ENCODE measurements around the gene SAA1.

DNA sequence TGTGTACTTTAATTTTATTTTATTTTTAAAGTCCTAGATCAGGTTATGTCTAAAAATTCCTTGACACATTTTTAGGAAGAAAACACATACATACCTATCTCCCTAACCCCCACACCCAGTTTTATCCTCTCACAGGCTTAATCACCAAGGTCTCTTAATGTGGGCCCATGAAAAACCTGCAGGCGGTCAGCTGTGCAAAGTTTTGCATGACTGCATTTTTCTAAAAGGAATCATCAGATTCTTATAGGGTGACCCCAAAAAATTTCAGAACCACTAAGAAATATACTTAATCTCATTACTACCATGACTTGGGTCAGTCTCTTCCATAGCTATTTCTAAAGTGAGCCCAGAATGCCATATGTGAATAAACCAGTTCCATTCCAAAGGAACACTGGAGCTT, 19.8 kb downstream of the SAA1 start:
- TF ChIP-seq, protein P1, sequence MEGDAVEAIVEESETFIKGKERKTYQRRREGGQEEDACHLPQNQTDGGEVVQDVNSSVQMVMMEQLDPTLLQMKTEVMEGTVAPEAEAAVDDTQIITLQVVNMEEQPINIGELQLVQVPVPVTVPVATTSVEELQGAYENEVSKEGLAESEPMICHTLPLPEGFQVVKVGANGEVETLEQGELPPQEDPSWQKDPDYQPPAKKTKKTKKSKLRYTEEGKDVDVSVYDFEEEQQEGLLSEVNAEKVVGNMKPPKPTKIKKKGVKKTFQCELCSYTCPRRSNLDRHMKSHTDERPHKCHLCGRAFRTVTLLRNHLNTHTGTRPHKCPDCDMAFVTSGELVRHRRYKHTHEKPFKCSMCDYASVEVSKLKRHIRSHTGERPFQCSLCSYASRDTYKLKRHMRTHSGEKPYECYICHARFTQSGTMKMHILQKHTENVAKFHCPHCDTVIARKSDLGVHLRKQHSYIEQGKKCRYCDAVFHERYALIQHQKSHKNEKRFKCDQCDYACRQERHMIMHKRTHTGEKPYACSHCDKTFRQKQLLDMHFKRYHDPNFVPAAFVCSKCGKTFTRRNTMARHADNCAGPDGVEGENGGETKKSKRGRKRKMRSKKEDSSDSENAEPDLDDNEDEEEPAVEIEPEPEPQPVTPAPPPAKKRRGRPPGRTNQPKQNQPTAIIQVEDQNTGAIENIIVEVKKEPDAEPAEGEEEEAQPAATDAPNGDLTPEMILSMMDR (IDR thresholded peaks at IDR 0.05): no peak
- TF ChIP-seq POLR2A (IDR thresholded peaks at IDR 0.05) (no peak), EP300 (IDR thresholded peaks at IDR 0.05) (no peak)

Data from ovary (tissue), 3 donors.